LNCAP (cell line): ENCODE data around the gene SH3RF3.

ENCODE experiments used
- TF ChIP-seq, protein P1 (sequence below): fragments of 450-650 bp; IDR thresholded peaks from 2 replicates; pipeline ENCODE4 v1.5.1; 2017; ENCODE audit warnings: mild to moderate bottlenecking

The SH3RF3 gene

DNA sequence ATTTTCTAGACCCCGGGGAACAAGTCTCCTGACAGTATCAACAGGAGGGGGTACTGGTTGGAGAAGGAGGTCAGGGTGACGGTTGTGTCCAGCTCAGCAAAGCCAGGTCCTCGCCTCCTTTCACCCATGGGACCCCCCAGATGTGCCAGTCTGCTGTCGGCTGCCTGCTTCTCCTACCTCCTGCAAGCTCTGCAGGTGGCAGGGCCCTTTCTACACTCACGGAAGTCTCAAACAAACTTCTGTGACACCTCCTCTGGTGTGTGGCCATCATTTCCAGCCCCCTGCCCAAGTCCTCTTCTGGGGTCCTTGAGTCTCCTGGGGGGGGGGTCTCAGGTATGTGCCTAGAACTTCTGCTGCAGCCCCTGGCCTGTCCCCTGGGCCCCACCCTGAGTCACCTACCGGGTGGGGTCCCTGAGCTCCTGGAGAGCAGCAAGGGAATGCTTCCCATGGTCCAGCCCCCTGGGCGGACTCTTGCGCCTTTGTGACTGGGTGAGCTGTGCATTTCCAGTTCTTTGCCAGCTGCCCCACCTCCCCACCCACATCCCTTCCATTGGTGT, 12.8 kb downstream of the SH3RF3 start:
- TF ChIP-seq, protein P1, sequence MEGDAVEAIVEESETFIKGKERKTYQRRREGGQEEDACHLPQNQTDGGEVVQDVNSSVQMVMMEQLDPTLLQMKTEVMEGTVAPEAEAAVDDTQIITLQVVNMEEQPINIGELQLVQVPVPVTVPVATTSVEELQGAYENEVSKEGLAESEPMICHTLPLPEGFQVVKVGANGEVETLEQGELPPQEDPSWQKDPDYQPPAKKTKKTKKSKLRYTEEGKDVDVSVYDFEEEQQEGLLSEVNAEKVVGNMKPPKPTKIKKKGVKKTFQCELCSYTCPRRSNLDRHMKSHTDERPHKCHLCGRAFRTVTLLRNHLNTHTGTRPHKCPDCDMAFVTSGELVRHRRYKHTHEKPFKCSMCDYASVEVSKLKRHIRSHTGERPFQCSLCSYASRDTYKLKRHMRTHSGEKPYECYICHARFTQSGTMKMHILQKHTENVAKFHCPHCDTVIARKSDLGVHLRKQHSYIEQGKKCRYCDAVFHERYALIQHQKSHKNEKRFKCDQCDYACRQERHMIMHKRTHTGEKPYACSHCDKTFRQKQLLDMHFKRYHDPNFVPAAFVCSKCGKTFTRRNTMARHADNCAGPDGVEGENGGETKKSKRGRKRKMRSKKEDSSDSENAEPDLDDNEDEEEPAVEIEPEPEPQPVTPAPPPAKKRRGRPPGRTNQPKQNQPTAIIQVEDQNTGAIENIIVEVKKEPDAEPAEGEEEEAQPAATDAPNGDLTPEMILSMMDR = no peak

DNA sequence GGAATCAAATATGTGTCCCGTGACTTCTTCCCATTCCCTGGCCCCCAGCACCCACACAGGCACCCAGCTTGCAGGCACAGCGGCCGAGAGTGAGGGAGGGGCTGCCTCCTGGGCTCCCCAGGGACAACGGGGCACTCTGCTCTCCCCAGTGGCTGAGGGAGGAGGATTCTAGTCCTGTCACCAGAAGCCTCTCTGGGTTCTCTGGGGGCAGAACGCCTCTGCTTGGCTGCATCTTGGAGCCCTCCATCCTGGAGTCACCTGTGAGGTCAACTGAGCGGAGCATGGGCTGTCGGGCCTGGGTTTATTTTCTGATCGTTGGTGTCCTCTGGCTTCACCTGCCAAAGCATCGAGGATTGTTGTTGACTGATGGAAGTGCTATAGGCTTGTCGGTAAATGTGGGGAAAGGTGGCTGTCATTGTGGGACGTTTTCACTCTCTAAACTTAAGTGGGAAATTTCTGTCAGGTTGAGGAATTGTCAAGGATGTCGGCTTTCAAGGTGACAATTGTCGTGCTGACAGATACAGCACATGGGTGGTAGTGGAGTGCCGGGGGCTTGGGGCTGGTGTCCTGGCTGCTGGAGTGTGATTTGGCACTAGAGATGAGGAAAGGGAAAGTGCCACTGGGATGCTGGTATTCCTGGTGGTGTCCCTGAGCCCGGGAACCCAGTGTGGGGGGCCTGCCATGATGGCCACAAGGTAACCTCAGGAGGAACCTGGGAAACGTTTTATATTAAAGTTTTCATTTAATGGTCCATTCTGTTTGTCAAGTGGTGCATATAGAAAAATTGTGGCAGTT, 13.6 kb downstream of the SH3RF3 start:
- TF ChIP-seq, protein P1 = no peak

DNA sequence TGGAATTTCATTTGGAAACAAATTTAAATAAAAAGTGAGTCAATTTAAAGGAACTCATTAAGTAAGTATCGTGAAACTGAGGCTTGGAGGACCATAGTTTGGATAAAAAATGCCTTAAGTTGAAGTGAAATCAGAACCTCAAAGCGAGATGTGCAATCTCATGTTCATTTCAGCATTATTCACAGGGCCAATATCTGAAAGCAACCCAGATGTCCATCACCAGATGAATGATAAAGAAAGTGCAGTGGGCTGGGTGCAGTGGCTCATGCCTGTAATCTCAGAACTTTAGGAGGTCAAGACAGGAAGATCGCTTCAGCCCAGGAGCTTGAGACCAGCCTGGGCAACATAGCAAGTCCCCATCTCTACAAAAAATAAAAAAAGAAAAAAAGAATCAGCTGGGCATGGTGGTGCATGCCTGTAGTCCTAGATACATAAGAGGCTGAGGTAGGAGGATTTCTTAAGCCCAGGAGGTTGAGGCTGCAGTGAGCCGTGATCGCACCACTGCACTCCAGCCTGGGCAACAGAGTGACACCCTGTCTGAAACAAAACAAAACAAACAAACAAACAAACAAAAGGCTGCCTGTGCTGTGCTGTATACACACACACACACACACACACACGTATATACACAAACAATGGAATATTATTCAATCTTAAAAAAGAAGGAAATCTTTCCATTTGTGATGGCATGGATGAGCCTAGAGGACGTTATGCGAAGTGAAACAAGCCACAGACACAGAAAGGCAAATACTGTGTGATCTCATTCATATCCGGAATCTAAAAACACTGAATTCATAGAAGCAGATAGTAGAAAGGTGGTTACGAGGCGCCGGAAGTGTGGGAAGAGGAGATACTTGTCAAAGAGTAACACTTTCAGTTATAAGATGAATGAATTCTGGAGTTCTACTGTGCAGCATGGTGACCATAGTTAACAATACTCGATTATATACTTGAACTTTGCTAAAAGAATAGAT, 14.5 kb downstream of the SH3RF3 start:
- TF ChIP-seq, protein P1 = no peak

DNA sequence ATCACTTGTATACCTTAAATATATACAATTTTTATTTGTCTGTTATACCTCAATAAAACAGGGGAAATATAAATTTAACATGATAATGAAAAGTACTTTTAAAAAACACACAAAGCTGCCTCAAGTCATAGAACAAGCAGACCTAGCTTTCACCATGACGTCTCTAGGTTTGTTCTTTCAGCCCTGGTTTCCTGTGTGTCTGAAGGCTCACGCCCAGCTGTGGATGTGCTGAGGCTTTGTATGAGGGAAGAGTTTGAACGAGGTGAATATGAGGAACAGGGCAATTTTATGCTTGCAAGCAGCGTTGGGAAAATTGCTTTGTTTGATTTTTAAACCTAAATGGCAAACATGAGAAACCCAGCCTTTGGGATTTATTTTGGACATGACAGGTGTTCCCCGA, 15.3 kb downstream of the SH3RF3 start:
- TF ChIP-seq, protein P1 = no peak

DNA sequence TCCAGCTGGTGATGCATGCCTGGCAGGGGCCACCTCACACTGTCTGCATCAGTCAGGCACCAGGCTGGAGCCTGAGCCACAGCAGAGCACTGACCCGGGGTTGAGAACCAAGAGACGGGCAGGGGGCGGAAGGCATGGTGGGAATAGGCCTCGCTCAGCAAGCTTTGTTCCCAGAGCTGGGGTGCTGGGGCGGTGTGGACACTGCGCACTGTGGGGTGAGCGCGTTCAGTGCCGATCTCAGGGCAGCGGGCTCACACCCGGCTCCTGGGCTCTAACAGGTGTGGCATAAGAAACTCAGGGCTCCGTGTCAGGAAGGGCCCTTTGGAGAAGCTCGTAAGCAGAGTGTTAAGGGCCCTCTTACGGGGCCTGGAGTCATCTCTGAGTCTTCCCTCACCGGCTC, 15.7 kb downstream of the SH3RF3 start:
- TF ChIP-seq, protein P1 = no peak

DNA sequence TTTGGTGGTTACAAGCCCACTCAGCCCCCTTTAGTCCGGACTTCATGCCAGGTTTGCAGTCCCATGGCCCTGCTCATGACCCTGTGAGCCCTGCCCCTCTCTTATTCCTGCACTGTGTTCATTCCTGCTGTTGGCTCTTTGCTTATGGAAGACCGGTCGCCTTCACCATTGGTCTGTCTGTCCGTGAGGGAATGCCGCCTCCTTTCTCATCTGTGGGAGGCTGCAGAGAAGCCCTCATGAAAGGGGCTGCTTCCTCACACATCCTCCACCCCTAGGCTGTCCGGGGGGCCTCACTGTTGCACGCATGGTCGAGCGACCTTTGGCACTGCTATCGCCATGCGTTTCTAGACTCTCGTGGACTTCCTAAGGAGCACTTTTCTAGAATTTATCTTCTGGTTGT, 16.3 kb downstream of the SH3RF3 start:
- TF ChIP-seq, protein P1 = no peak

DNA sequence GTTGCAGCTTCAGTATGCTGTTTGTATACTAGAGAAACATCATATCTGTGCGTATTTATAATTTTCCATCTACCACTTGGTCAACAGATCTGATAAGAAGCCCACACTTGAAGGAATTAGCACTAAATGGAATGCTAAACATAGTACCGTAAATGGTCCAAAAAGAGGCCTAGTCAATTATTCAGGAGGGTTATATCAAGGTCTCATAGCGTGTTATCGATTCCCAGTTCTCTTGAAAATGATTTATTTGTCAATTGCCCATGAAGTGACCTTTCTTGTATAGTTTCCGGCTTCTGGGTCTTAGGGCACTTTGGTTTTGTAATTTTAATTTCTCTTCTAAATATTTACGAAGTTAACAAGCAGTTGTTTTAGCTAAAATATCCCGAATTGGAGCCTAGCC, 18.4 kb downstream of the SH3RF3 start:
- TF ChIP-seq, protein P1 = no peak
